SH-SY5Y (cell line): Measurements from ENCODE around the gene KIF26B.

Source experiments
- GATA2 ChIP-seq: IDR thresholded peaks from 2 replicates; pipeline ENCODE4 v1.6.1; 2011; ENCODE audit warnings: mild to moderate bottlenecking, low read depth, low read length
- GATA3 ChIP-seq: IDR thresholded peaks from 2 replicates; pipeline ENCODE4 v1.6.1; 2011; ENCODE audit warnings: low read depth, mild to moderate bottlenecking, low read length, moderate library complexity

DNA sequence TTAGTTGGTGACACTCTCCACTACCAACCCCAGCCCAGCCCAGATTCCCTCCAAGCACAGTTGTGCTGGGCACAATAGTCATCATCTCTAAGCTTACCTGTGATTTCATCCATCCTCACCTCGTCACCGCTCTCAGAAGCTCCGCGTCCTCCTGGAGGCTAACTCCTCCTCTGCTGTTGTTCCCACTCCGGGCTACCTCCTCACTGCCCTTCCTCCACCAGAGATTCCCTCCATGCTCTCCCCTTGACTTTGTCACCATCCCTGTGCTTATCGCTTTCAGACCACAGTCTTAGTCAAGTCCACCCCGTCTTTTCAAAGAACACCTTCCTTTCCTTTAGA lies 47.0 kb upstream of the KIF26B start:
- TF ChIP-seq GATA3 (no peak), GATA2 (no peak)
